HepG2 (cell line): ENCODE results near the gene WNT3A. TPM values are rescaled to one million over a fixed set of nuclear protein-coding genes. Genes with fewer than 3 reads are reported as not detected.

Experiments
- ATAD3A ChIP-seq: sonication (generic); formaldehyde crosslinking; IDR thresholded peaks from 2 replicates; pipeline ENCODE4 v1.4.0; 2020; ENCODE audit warnings: missing genetic modification reagents
- ATF7-NPFF ChIP-seq: sonication (generic); formaldehyde crosslinking; IDR thresholded peaks from 2 replicates; pipeline ENCODE4 v1.8.1; 2023; ENCODE audit warnings: mild to moderate bottlenecking, low read depth, missing genetic modification reagents, moderate library complexity
- EEA1 ChIP-seq: sonication (generic); formaldehyde crosslinking; IDR thresholded peaks from 2 replicates; pipeline ENCODE4 v1.5.1; 2020; ENCODE audit warnings: mild to moderate bottlenecking, missing genetic modification reagents, borderline replicate concordance
- GPN1 ChIP-seq: sonication (generic); formaldehyde crosslinking; IDR thresholded peaks from 2 replicates; pipeline ENCODE4 v1.5.1; 2020; ENCODE audit warnings: missing genetic modification reagents, borderline replicate concordance
- GRHL1 ChIP-seq: sonication (generic); formaldehyde crosslinking; conservative IDR thresholded peaks from 2 replicates; pipeline ENCODE4 v1.8.0; 2022; ENCODE audit warnings: missing genetic modification reagents
- GZF1 ChIP-seq: sonication (generic); formaldehyde crosslinking; IDR thresholded peaks from 2 replicates; pipeline ENCODE4 v1.5.1; 2020; ENCODE audit warnings: mild to moderate bottlenecking, missing genetic modification reagents
- IRX3 ChIP-seq: sonication (generic); formaldehyde crosslinking; IDR thresholded peaks from 2 replicates; pipeline ENCODE4 v1.8.1; 2023; ENCODE audit warnings: mild to moderate bottlenecking, low read depth, missing genetic modification reagents, borderline replicate concordance
- MAFK ChIP-seq, 2 experiments: IDR thresholded peaks in 1 of 2; conservative IDR thresholded peaks in 1 of 2; 2 replicates each; pipeline ENCODE4 v1.6.1; 2011; ENCODE audit warnings: improper control_type of control experiment in 2 of 2, low read length in 2 of 2
- NR2C2 ChIP-seq: sonication (generic); formaldehyde crosslinking; IDR thresholded peaks from 2 replicates; pipeline ENCODE4 v1.4.0; 2020; ENCODE audit warnings: missing genetic modification reagents, mild to moderate bottlenecking, moderate library complexity, borderline replicate concordance
- SOX13 ChIP-seq, 3 experiments: fragments of 450-650 bp in 1 of 3; sonication (generic) in 1 of 3; formaldehyde crosslinking in 1 of 3; IDR thresholded peaks in 2 of 3; conservative IDR thresholded peaks in 1 of 3; 2 replicates each; pipeline versions ENCODE4 v1.5.0 to v1.6.1; 2016 to 2020; ENCODE audit warnings: antibody characterized with exemption in 1 of 3, mild to moderate bottlenecking in 1 of 3, missing compliant biosample characterization in 1 of 3, missing genetic modification reagents in 1 of 3, moderate library complexity in 1 of 3
- ZNF20 ChIP-seq: sonication (generic); formaldehyde crosslinking; IDR thresholded peaks from 2 replicates; pipeline ENCODE4 v1.4.0; 2020; ENCODE audit warnings: mild to moderate bottlenecking, moderate library complexity, missing genetic modification reagents
- ZNF460 ChIP-seq: sonication (generic); formaldehyde crosslinking; IDR thresholded peaks from 2 replicates; pipeline ENCODE4 v1.5.1; 2020; ENCODE audit warnings: missing genetic modification reagents, mild to moderate bottlenecking, borderline replicate concordance
- ZNF766 ChIP-seq: sonication (generic); formaldehyde crosslinking; IDR thresholded peaks from 2 replicates; pipeline ENCODE4 v1.5.0; 2020; ENCODE audit warnings: missing genetic modification reagents, borderline replicate concordance
- ZNF879 ChIP-seq: sonication (generic); formaldehyde crosslinking; IDR thresholded peaks from 2 replicates; pipeline ENCODE4 v1.8.1; 2023; ENCODE audit warnings: missing genetic modification reagents
- polyA plus RNA-seq, 8 experiments: library from polyadenylated mRNA; depleted of rRNA in 3 of 8; stranded (reverse) in 7 of 8; unstranded in 1 of 8; fragments of >200 nt; fragmentation: Illumina TruSeq in 4 of 8; extraction: Trizol in 4 of 8; gene quantifications; 2 replicates each; pipeline versions ENCODE4 v1.2.1 to v1.2.3, GENCODE V29; 2011 to 2016; ENCODE audit warnings: low read depth in 4 of 8, missing spikeins in 1 of 8, mixed read lengths in 1 of 8; ENCODE audit not compliant: insufficient read depth in 1 of 8
- total RNA-seq, 5 experiments: library from RNA; depleted of rRNA; stranded (reverse); fragments of >200 nt; fragmentation: Illumina TruSeq; extraction: Trizol; gene quantifications; 2 replicates each; pipeline ENCODE4 v1.2.3, GENCODE V29; 2016; ENCODE audit warnings: low read depth in 1 of 5
- TF ChIP-seq, protein P1 (sequence below): sonication (generic); formaldehyde crosslinking; IDR thresholded peaks from 2 replicates; pipeline ENCODE4 v1.8.0; 2022; ENCODE audit warnings: mild to moderate bottlenecking, missing genetic modification reagents
- TF ChIP-seq, protein P2 (sequence below): fragments of 450-650 bp; IDR thresholded peaks from 2 replicates; pipeline ENCODE4 v1.6.1; 2016
- TF ChIP-seq, protein P3 (sequence below): IDR thresholded peaks from 2 replicates; pipeline ENCODE4 v1.6.1; 2016; ENCODE audit warnings: control low read depth
- TF ChIP-seq, protein P4 (sequence below): IDR thresholded peaks from 2 replicates; pipeline ENCODE4 v1.6.1; 2016; ENCODE audit warnings: missing genetic modification reagents, missing compliant biosample characterization
- TF ChIP-seq, protein P5 (sequence below): sonication (generic); formaldehyde crosslinking; IDR thresholded peaks from 2 replicates; pipeline ENCODE4 v1.5.1; 2020; ENCODE audit warnings: mild to moderate bottlenecking, missing genetic modification reagents, borderline replicate concordance

The WNT3A gene
- total and polyA plus RNA-seq, 2 of the 13 experiments (the other 11 are each of a cell fraction or from before 2014, with no cell fraction given), result not detected

GRCh38 chr1:228082918-228083870 lies 76.4 kb downstream of the WNT3A start (continued):
- TF ChIP-seq, protein P1, sequence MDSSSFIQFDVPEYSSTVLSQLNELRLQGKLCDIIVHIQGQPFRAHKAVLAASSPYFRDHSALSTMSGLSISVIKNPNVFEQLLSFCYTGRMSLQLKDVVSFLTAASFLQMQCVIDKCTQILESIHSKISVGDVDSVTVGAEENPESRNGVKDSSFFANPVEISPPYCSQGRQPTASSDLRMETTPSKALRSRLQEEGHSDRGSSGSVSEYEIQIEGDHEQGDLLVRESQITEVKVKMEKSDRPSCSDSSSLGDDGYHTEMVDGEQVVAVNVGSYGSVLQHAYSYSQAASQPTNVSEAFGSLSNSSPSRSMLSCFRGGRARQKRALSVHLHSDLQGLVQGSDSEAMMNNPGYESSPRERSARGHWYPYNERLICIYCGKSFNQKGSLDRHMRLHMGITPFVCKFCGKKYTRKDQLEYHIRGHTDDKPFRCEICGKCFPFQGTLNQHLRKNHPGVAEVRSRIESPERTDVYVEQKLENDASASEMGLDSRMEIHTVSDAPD (CRISPR knock-in tag), result no peak
- TF ChIP-seq ZNF879 (no peak), IRX3 (CRISPR knock-in tag) (no peak; the same call in 1 of the 2 replicates), ATAD3A (CRISPR knock-in tag) (no peak), SOX13 (IDR thresholded peaks at IDR 0.05) (no peak), SOX13 (CRISPR knock-in tag; conservative IDR thresholded peaks at IDR 0.05 in 1 of 2, IDR thresholded peaks at IDR 0.05 in 1 of 2) (no peak), NR2C2 (CRISPR knock-in tag) (no peak; the same call in 1 of the 2 replicates), ZNF766 (CRISPR knock-in tag) (no peak), GZF1 (0 out of 2 replicates have a peak, but pooled peaks have one; percentile 38), ZNF460 (no peak), GPN1 (CRISPR knock-in tag) (no peak), ZNF20 (CRISPR knock-in tag) (no peak), GRHL1 (CRISPR knock-in tag) (no peak), MAFK (conservative IDR thresholded peaks at IDR 0.05 in 1 of 2, IDR thresholded peaks at IDR 0.05 in 1 of 2; ENCODE audit: low read length in 2 of 2) (no peak), ATF7-NPFF (peak; percentile 3; the same call in 1 of the 2 replicates), EEA1 (CRISPR knock-in tag) (no peak)
- TF ChIP-seq, protein P2, sequence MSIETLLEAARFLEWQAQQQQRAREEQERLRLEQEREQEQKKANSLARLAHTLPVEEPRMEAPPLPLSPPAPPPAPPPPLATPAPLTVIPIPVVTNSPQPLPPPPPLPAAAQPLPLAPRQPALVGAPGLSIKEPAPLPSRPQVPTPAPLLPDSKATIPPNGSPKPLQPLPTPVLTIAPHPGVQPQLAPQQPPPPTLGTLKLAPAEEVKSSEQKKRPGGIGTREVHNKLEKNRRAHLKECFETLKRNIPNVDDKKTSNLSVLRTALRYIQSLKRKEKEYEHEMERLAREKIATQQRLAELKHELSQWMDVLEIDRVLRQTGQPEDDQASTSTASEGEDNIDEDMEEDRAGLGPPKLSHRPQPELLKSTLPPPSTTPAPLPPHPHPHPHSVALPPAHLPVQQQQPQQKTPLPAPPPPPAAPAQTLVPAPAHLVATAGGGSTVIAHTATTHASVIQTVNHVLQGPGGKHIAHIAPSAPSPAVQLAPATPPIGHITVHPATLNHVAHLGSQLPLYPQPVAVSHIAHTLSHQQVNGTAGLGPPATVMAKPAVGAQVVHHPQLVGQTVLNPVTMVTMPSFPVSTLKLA, result no peak
- TF ChIP-seq, protein P3, sequence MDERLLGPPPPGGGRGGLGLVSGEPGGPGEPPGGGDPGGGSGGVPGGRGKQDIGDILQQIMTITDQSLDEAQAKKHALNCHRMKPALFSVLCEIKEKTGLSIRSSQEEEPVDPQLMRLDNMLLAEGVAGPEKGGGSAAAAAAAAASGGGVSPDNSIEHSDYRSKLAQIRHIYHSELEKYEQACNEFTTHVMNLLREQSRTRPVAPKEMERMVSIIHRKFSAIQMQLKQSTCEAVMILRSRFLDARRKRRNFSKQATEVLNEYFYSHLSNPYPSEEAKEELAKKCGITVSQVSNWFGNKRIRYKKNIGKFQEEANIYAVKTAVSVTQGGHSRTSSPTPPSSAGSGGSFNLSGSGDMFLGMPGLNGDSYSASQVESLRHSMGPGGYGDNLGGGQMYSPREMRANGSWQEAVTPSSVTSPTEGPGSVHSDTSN, result no peak
- TF ChIP-seq, protein P4, sequence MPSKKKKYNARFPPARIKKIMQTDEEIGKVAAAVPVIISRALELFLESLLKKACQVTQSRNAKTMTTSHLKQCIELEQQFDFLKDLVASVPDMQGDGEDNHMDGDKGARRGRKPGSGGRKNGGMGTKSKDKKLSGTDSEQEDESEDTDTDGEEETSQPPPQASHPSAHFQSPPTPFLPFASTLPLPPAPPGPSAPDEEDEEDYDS (CRISPR knock-in tag), result peak; percentile 69; the same call in 1 of the 2 replicates
- TF ChIP-seq, protein P5, sequence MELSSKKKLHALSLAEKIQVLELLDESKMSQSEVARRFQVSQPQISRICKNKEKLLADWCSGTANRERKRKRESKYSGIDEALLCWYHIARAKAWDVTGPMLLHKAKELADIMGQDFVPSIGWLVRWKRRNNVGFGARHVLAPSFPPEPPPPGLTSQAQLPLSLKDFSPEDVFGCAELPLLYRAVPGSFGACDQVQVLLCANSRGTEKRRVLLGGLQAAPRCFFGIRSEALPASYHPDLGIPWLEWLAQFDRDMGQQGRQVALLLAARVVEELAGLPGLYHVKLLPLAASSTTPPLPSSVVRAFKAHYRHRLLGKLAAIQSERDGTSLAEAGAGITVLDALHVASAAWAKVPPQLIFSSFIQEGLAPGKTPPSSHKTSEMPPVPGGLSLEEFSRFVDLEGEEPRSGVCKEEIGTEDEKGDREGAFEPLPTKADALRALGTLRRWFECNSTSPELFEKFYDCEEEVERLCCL (CRISPR knock-in tag), result no peak; the same call in 1 of the 2 replicates
